Retinal pigment epithelial cell (primary cell): ENCODE results near the gene RBMS1.
"Not testable (repeated sequence)": the region's sequence is repeated elsewhere in the genome, so short reads cannot be mapped to it uniquely, and the experiment has no call there.

Source experiments
- DNase-seq: peaks from one replicate; pipeline ENCODE4 v3.0.0-alpha.2; 2010; ENCODE audit warnings: low read depth
- H3K4me3 ChIP-seq: 2 replicates; pipeline ENCODE4 v1.5.1; 2011; ENCODE audit warnings: mild to moderate bottlenecking, low read length, control low read depth, moderate library complexity
- CTCF ChIP-seq: conservative IDR thresholded peaks from 2 replicates; pipeline ENCODE4 v1.5.1; 2011; ENCODE audit warnings: low read depth, low read length, control low read depth, inconsistent platforms

RBMS1 gene

GRCh38 chr2:160454070-160454797 is 39.4 kb downstream of the RBMS1 start:
- H3K4me3 ChIP-seq, result no peak overlapping the region
- no peak for DNase-seq
- no peak for TF ChIP-seq CTCF

- TF ChIP-seq CTCF, result no peak
- no peak for DNase-seq
- no peak overlapping the region for H3K4me3 ChIP-seq
These were observed 40.3 kb downstream of the RBMS1 start for GRCh38 chr2:160453111-160453820.

GRCh38 chr2:160450486-160450885 is 43.1 kb downstream of the RBMS1 start:
- TF ChIP-seq CTCF, result no peak
- no peak overlapping the region for H3K4me3 ChIP-seq
- DNase-seq, result no peak

- DNase-seq, H3K4me3 ChIP-seq: not testable (repeated sequence)
These were observed 44.8 kb downstream of the RBMS1 start for GRCh38 chr2:160448821-160449220.

- no peak for DNase-seq
- TF ChIP-seq CTCF, result no peak
- H3K4me3 ChIP-seq, result no peak overlapping the region
These were observed 47.9 kb downstream of the RBMS1 start for GRCh38 chr2:160445673-160446072.

GRCh38 chr2:160442603-160443002 is 51.0 kb downstream of the RBMS1 start:
- H3K4me3 ChIP-seq, result no peak overlapping the region
- no peak for DNase-seq
- TF ChIP-seq CTCF, result no peak

GRCh38 chr2:160440888-160441287 is 52.7 kb downstream of the RBMS1 start:
- DNase-seq, result no peak
- H3K4me3 ChIP-seq, result no peak overlapping the region
- no peak for TF ChIP-seq CTCF

- not testable (repeated sequence) for H3K4me3 ChIP-seq, DNase-seq
These were observed 54.6 kb downstream of the RBMS1 start for GRCh38 chr2:160439038-160439437.
